Mononuclear cell (primary cell): ENCODE measurements around the gene COPS3. TPM values are rescaled to one million over a fixed set of nuclear protein-coding genes. Genes with fewer than 3 reads are reported as not detected.
A peak's percentile ranks its signal among the peaks of the same experiment; 100 is the strongest.

Experiments
- H3K27me3 ChIP-seq: 2 replicates; pipeline ENCODE4 v1.6.0; 2011; ENCODE audit warnings: low read length, control low read depth; ENCODE audit not compliant: insufficient read depth
- H3K4me1 ChIP-seq: 2 replicates; pipeline ENCODE4 v1.5.1; 2011; ENCODE audit warnings: mild to moderate bottlenecking, low read length, control low read depth; ENCODE audit not compliant: insufficient read depth
- H3K4me3 ChIP-seq: 2 replicates; pipeline ENCODE4 v1.5.1; 2011; ENCODE audit warnings: mild to moderate bottlenecking, low read length, moderate library complexity
- H3K9me3 ChIP-seq: 2 replicates; pipeline ENCODE4 v1.5.1; 2011; ENCODE audit warnings: low read depth, mild to moderate bottlenecking, control low read depth, low read length
- total RNA-seq: library from RNA; depleted of rRNA; stranded (reverse); fragments of >200 nt; gene quantifications from one replicate; pipeline ENCODE4 v1.2.3, GENCODE V29; 2012

COPS3 gene
- 99.7 TPM for total RNA-seq

- Histone ChIP-seq H3K4me3 (peak within 1 kb of the TSS; percentile 87), H3K27me3 (no peaks in the 10 kb centered on the region), H3K4me1 (peaks cover 55% of the 10 kb centered on the region), H3K9me3 (no peaks in the 10 kb centered on the region)
Measured at GRCh38 chr17:17280613-17281549, at the start of gene COPS3. TSS of gene COPS3 (minus strand) at chr17:17281246. CDS start at chr17:17281186, 60 bp downstream.

GRCh38 chr17:17328251-17328650 lies 47.2 kb upstream of the COPS3 start:
- Histone ChIP-seq H3K27me3 (no peaks in the 10 kb centered on the region), H3K9me3 (no peaks in the 10 kb centered on the region), H3K4me3 (no peak overlapping the region), H3K4me1 (no peaks in the 10 kb centered on the region)

DNA sequence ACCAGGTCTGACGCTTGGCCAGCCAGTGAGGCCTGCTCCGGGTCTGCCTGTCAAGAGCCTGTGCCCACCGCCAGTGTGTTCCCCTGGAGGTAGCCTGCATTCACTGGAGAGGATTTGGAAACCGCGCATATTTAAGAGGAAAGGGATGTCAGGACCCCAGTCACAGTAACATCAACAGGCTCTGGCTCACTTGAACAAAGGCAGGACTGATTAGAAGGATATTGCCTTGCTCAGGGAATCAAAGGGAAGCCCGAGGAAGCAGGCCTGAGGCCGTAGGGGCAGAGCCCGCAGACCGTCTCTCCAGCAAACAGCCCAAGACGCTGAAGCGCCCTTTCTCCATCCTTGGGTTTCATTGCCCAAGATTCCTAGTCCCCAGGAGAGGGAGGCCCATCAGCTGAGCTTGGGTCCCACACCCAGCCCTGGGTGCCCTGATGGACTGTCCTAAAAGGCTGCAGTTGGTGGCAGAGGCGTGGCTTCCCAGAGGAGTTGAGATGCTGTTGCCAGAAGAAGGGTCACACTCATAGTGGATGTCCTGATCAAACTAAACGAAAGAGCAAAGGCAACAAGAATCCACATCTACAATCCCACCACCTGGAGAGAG lies 45.3 kb upstream of the COPS3 start:
- Histone ChIP-seq H3K4me1 (no peaks in the 10 kb centered on the region), H3K9me3 (no peaks in the 10 kb centered on the region), H3K4me3 (no peak overlapping the region), H3K27me3 (no peaks in the 10 kb centered on the region)

DNA sequence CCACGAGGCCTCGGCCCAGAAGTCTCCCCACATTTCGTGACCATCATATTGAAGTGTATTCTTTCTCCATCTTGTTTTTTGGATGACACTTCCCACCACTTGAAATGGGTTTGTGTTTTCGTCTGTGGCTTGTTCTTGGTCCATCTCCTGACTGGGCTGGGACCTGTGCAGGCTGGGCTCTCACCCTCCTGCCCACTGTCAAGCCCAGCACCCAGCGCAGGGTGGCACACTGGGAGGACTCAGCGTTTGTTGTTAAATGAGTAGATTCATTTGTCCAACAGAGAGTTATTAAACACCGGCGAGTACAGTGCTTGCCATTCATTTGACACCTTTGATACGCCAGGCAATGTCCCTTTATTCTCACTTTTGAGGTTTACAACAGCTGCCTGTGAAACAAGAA lies 44.8 kb upstream of the COPS3 start:
- no peak overlapping the region for H3K4me3 ChIP-seq
- no peaks in the 10 kb centered on the region for H3K27me3 ChIP-seq
- no peaks in the 10 kb centered on the region for H3K9me3 ChIP-seq
- H3K4me1 ChIP-seq: no peaks in the 10 kb centered on the region

DNA sequence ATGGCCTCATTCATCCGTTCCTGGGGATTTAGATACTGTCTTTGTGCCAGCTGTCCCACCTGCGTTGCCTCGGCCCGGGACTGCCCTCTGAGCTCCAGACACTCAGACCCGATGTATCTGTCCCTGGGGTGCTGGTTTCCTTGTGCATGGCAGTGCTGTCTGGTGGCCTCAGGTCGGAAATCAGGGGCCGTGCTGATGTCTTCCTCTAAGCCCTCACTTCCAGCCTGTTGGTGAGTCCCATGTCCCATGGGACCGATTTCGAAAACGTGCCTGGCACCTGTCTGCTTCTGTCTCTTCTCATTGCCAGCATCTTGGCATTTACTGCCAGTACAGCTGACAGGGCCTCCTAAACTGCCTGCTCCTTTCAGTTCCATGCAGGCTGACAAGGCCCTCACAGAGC lies 44.2 kb upstream of the COPS3 start:
- Histone ChIP-seq H3K27me3 (no peaks in the 10 kb centered on the region), H3K9me3 (no peaks in the 10 kb centered on the region), H3K4me1 (no peaks in the 10 kb centered on the region), H3K4me3 (no peak overlapping the region)

GRCh38 chr17:17324616-17325015 lies 43.6 kb upstream of the COPS3 start:
- H3K27me3 ChIP-seq: no peaks in the 10 kb centered on the region
- H3K9me3 ChIP-seq: no peaks in the 10 kb centered on the region
- H3K4me1 ChIP-seq: no peaks in the 10 kb centered on the region

DNA sequence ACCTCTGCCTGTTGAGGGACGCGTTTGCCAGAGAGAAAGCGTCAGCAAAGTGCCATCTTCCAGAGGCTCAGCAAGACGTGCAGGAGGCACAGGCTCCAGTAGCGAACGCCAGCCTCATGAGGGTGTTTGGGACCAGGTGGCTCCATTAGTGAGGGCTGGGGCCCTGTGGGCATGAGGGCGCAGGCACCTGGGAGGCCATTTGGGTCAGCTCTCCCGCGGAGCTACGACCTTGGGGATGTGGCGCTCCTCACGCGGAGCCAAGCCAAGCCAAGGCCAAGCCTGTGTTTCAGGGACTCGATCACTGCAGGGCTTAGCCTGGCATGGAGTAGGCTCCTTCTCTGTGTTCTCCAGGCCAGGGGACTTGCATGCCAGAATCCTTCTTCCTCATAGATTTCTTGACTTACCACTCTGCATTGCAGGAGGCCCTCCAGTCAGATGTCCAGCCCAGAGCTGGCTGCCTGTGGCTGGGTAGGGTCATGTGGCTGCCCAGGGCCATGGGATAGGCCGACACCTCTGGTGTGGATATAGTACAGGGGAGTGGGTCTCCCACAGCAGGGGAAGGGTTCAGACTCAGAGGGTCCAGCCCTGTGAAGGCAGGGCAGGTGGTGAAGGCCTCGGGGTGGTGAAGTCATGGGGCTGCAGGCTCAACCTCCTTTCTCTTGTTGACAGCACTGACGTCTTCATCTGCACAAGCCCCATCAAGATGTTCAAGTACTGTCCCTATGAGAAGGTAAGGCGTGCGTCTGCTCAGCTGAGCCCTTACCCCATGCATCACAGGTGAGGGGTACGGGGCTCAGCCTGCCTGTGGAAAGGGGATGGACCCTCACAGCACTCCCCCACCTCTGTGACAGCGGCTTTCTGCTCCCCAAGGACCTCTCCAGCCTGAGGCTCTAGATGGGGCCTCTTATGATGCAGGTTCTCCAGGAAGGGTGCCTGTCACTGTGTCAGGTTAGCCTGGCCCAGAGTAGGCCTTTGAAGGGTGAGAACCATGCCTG lies 41.8 kb upstream of the COPS3 start:
- no peak overlapping the region for H3K4me3 ChIP-seq
- no peaks in the 10 kb centered on the region for H3K4me1 ChIP-seq
- no peaks in the 10 kb centered on the region for H3K9me3 ChIP-seq
- no peaks in the 10 kb centered on the region for H3K27me3 ChIP-seq

More at GRCh38 chr17:17324616-17325015, 43.6 kb upstream of the COPS3 start:
- H3K4me3 ChIP-seq: no peak overlapping the region

DNA sequence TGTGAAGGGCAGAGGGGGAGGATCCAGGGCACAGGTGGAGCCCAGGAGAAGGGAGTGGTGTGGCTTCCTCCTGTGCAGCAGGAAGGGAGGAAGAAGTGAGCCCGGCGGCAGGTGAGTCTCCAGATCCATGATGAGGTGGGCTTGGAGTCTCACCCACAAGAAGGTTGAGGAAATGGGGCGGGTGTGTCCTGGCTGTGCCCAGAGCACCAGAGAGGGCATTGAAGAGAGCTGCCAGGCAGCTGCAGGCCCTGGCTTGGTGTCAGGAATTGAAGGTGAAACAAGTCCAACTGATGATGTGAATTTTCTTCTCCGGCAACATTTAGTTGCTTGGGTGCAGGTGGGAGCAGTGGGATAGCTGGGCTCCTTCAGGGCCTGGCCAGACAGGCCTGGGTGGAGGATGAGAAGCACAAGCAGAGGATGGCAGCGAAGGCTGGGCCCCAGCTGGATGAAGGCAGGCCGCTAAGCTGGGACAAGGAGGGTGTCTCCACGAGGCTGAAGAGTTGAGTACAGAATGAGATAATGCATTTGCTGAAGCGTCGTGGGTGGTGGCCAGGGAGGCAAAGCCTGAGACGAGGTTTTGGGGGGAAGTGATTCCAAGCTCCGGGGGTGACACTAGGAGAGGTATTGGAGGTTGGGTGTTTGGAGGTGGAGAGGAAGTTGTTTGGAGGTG lies 40.4 kb upstream of the COPS3 start:
- no peak overlapping the region for H3K4me3 ChIP-seq
- H3K9me3 ChIP-seq: no peaks in the 10 kb centered on the region

GRCh38 chr17:17320911-17321220 lies 39.8 kb upstream of the COPS3 start:
- H3K4me3 ChIP-seq: no peak overlapping the region

More for the DNA sequence above, 40.4 kb upstream of the COPS3 start:
- Histone ChIP-seq H3K4me1 (no peaks in the 10 kb centered on the region), H3K27me3 (no peaks in the 10 kb centered on the region)

DNA sequence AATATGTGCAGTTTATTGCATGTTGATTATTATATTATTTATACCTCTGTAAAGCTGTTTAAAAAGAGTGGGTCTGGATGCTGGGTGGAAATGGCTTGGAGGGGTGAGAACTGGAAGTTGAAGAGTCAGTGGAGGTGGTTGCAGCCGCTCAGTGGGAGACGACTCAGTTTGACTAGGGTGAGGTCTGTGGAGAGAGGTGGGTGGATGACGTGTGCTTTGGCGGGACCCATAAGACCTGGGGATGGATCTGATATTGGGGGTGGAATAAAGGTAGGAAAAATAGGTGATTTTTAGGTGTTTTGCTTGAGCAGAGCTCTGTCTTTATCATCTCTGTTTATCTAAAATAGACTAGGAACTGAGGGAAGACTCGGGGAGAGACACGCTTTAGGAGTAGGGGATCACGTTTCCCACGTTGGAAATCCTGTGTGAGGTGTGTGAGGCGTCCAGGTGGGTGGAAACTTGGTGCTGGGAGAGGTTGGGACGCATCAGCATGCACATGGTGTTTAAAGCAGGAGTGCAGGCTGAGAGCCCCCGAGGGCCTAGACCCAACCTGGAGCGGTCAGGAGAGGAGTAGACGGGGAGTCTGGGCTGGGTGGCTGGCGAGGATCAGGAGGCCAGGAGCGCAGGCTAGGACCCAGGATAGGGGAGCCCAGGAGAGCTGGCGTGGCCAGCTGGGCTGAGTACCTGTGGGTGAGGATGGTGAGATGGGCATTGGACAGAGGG lies 39.3 kb upstream of the COPS3 start:
- Histone ChIP-seq H3K4me1 (no peaks in the 10 kb centered on the region), H3K27me3 (no peaks in the 10 kb centered on the region), H3K9me3 (no peaks in the 10 kb centered on the region), H3K4me3 (no peak overlapping the region)

More at GRCh38 chr17:17320911-17321220, 39.8 kb upstream of the COPS3 start:
- Histone ChIP-seq H3K9me3 (no peaks in the 10 kb centered on the region), H3K27me3 (no peaks in the 10 kb centered on the region), H3K4me1 (no peaks in the 10 kb centered on the region)

- H3K4me1 ChIP-seq: no peaks in the 10 kb centered on the region
- H3K9me3 ChIP-seq: no peaks in the 10 kb centered on the region
- no peaks in the 10 kb centered on the region for H3K27me3 ChIP-seq
- H3K4me3 ChIP-seq: no peak overlapping the region
Measured at GRCh38 chr17:17315142-17315821, 34.2 kb upstream of the COPS3 start.

GRCh38 chr17:17314501-17315071 lies 33.5 kb upstream of the COPS3 start:
- H3K27me3 ChIP-seq: no peaks in the 10 kb centered on the region
- H3K4me1 ChIP-seq: no peaks in the 10 kb centered on the region
- H3K9me3 ChIP-seq: no peaks in the 10 kb centered on the region
- no peak overlapping the region for H3K4me3 ChIP-seq

- H3K27me3 ChIP-seq: no peaks in the 10 kb centered on the region
- no peak overlapping the region for H3K4me3 ChIP-seq
- no peaks in the 10 kb centered on the region for H3K9me3 ChIP-seq
- H3K4me1 ChIP-seq: peaks cover 10% of the 10 kb centered on the region
Measured at GRCh38 chr17:17313350-17313991, 32.4 kb upstream of the COPS3 start.
